Heart right ventricle (tissue), 16 donors: Measurements from ENCODE around the gene GABARAPL1. TPM values are rescaled to one million over a fixed set of nuclear protein-coding genes. Genes with fewer than 3 reads are reported as not detected.
A peak's percentile ranks its signal among the peaks of the same experiment; 100 is the strongest.
"Not testable (repeated sequence)": the region's sequence is repeated elsewhere in the genome, so short reads cannot be mapped to it uniquely, and the experiment has no call there.

Experiments
- ATAC-seq, 8 donors: fragments of 200-7000 bp; cut with Tn5 transposase; one replicate each; pipeline ENCODE4 v1.9.1; 2020; ENCODE audit warnings: mild to moderate bottlenecking in 8 of 8, moderate library complexity in 8 of 8, moderate number of reproducible peaks in 1 of 8
- DNase-seq, 2 donors: peaks; one replicate each; pipeline ENCODE4 v3.0.0-alpha.2; 2020
- H3K27ac ChIP-seq, 10 donors: fragments of 200-600 bp; sonication (generic) in 2 of 10; one replicate each; pipeline versions ENCODE4 v1.5.0 to v1.8.0; 2020 to 2022; ENCODE audit warnings: mild to moderate bottlenecking in 3 of 10
- H3K27me3 ChIP-seq, 7 donors: fragments of 200-600 bp; one replicate each; pipeline ENCODE4 v1.8.0; 2021 to 2022; ENCODE audit warnings: mild to moderate bottlenecking in 2 of 7
- H3K36me3 ChIP-seq, 9 donors: fragments of 200-600 bp; sonication (generic) in 1 of 9; one replicate each; pipeline versions ENCODE4 v1.5.0 to v1.8.0; 2020 to 2022; ENCODE audit warnings: mild to moderate bottlenecking in 2 of 9
- H3K4me1 ChIP-seq, 9 donors: fragments of 200-600 bp; sonication (generic) in 1 of 9; one replicate each; pipeline versions ENCODE4 v1.5.0 to v1.8.0; 2020 to 2022; ENCODE audit warnings: mild to moderate bottlenecking in 4 of 9
- H3K4me3 ChIP-seq, 10 donors: fragments of 200-600 bp; sonication (generic) in 2 of 10; one replicate each; pipeline versions ENCODE4 v1.5.0 to v1.8.0; 2020 to 2022; ENCODE audit warnings: mild to moderate bottlenecking in 7 of 10, moderate library complexity in 2 of 10
- H3K9me3 ChIP-seq, 11 donors: fragments of 200-600 bp in 10 of 11; sonication (generic) in 2 of 11; one replicate each; pipeline versions ENCODE4 v1.5.0 to v1.8.0; 2013 to 2022; ENCODE audit warnings: mild to moderate bottlenecking in 2 of 11, control low read depth in 1 of 11, moderate library complexity in 1 of 11
- CTCF ChIP-seq, 9 donors: fragments of 200-600 bp; sonication (generic) in 2 of 9; IDR thresholded peaks; one replicate each; pipeline versions ENCODE4 v1.5.0 to v1.8.0; 2021 to 2022; ENCODE audit warnings: antibody characterized with exemption in 9 of 9, mild to moderate bottlenecking in 5 of 9, moderate library complexity in 1 of 9
- WGBS, 2 donors: extraction: QIAGEN DNeasy Blood & Tissue Kit; methylation state at CpG; one replicate each; pipeline ENCODE4 v1.1.7; 2013; ENCODE audit warnings: inconsistent platforms in 1 of 2; 5-methylcytosine and 5-hydroxymethylcytosine counted together
- intact Hi-C, 10 donors: fragments of 100-400 bp; cut with DNase I; formaldehyde crosslinking; loops; one replicate each; pipeline versions ENCODE4 v1.11.1 to v1.14.2; 2022
- polyA plus RNA-seq, 2 donors: library from polyadenylated mRNA; stranded (reverse); fragments of 200-250 nt; gene quantifications; one replicate each; pipeline ENCODE4 v1.2.3, GENCODE V29; 2013
- total RNA-seq, 10 donors: library from RNA; stranded (reverse); fragmentation: NEBNext Ultra II Directional in 3 of 10; extraction: Animal tissue kit (Norgen Biotek cat#: 25700) in 3 of 10; gene quantifications; one replicate each; pipeline versions ENCODE4 v1.2.1 to v1.2.4, GENCODE V29; 2021 to 2023
- donor health status: Arrhythmogenic right ventricular cardiomyopathy.
- donor health status: ischemic (EF 13 %, LVEDD 7.1; RV severe dilation, severe dysfunction).
- donor health status: healthy with polysubstance abuse.
- donor health status: DM: no; HTN: yes; CAD: no.
- donor health status: DM: no; HTN: no; CAD: no.
- donor health status: ischemic (EF 25% LVEDD 6.9; RV normal size, moderate dysfunction).
- donor health status: ischemic (EF 25% LVEDD 5.7; RV mildly dilated, moderate dysfunction).
- donor health status: healthy.
- donor health status: DM: yes; HTN: yes; CAD: no.
- donor health status: Ischemic cardiomyopathy.
- donor health status: ischemic (EF 35%, LVEDD 5.7; RV mildly dilated, moderate dysfunction).
- donor health status: nonischemic (EF 11% LVEDD 7.7; RV severe dilation, severe dysfunction).
- donor health status: DM: yes; HTN: yes; CAD: no.
- donor health status: PGD.
- donor health status: ischemic (EF 29% LVEDD 5.4; RV normal size, mild dysfunction).
- donor health status: nonischemic (EF 23%, LVEDD 6.1; RV moderate dilation, normal function).

GABARAPL1 gene
- total and polyA plus RNA-seq, 12 donors, result 111 to 512 (median 385) TPM

- H3K27ac ChIP-seq, result peak overlapping the region; percentile 95 to 100 (median 99)
- peaks cover 0 to 36% (median 15%) of the 10 kb centered on the region in 9 donors for H3K36me3 ChIP-seq
- H3K4me1 ChIP-seq, result peaks cover 0 to 52% (median 34%) of the 10 kb centered on the region in 9 donors
- H3K27me3 ChIP-seq, result no peaks in the 10 kb centered on the region
- H3K4me3 ChIP-seq, result peak overlapping the region; percentile 64 to 93 (median 83)
- intact Hi-C loops, result loop anchor here in 4 of 10 donors (5.0 to 10.0 kb wide), 3 partner anchors 148 to 510 kb away; partner anchors contain the start of gene YBX3 (in 4 of the 4)
- DNase-seq (no peak), ATAC-seq (no peak)
- no peaks in the 10 kb centered on the region for H3K9me3 ChIP-seq
- 12 to 17% methylated on average over 10 of the region's 10 CpGs for WGBS, 2 donors
- no peak for TF ChIP-seq CTCF (IDR thresholded peaks at IDR 0.05)
These were observed 1.6 kb downstream of the GABARAPL1 start for GRCh38 chr12:10214136-10214894.

- peak in 1 of 8 donors; percentile 8 for ATAC-seq
- no peak for DNase-seq
- intact Hi-C loops, result loop anchor here in 4 of 10 donors (5.0 to 10.0 kb wide), 3 partner anchors 147 to 510 kb away; partner anchors contain the start of gene YBX3 (in 4 of the 4)
- no peak for TF ChIP-seq CTCF (IDR thresholded peaks at IDR 0.05)
- H3K4me3 ChIP-seq, result peak overlapping the region; percentile 64 to 93 (median 83)
- no peaks in the 10 kb centered on the region for H3K9me3 ChIP-seq
- H3K27me3 ChIP-seq, result no peaks in the 10 kb centered on the region
- peaks cover 1 to 57% (median 40%) of the 10 kb centered on the region in 9 donors for H3K4me1 ChIP-seq
- H3K27ac ChIP-seq, result peak overlapping the region; percentile 95 to 100 (median 99)
- WGBS, 2 donors, result 42 to 52% methylated on average over 3 of the region's 3 CpGs
- peaks cover 0 to 41% (median 21%) of the 10 kb centered on the region in 9 donors for H3K36me3 ChIP-seq
These were observed 2.2 kb downstream of the GABARAPL1 start for GRCh38 chr12:10214895-10215267.

- DNase-seq (no peak), ATAC-seq (no peak)
- Histone ChIP-seq H3K27ac (peak overlapping the region; percentile 95 to 100 (median 99)), H3K27me3 (no peaks in the 10 kb centered on the region), H3K9me3 (no peaks in the 10 kb centered on the region), H3K4me3 (peak overlapping the region; percentile 64 to 93 (median 83)), H3K36me3 (peaks cover 0 to 47% (median 25%) of the 10 kb centered on the region in 9 donors), H3K4me1 (peaks cover 5 to 63% (median 45%) of the 10 kb centered on the region in 9 donors)
- no peak for TF ChIP-seq CTCF (IDR thresholded peaks at IDR 0.05)
- intact Hi-C loops, result loop anchor here in 1 of 10 donors (10.0 kb wide), 1 partner anchor 509 kb away; the partner anchor contains the start of gene YBX3
- WGBS, 2 donors, result 40 to 48% methylated on average over 2 of the region's 2 CpGs
These were observed 2.8 kb downstream of the GABARAPL1 start for GRCh38 chr12:10215436-10215835.

- H3K9me3 ChIP-seq, H3K27me3 ChIP-seq, DNase-seq, ATAC-seq: not testable (repeated sequence)
- 89 to 90% methylated on average over 13 of the region's 13 CpGs for WGBS, 2 donors
- peak overlapping the region in 8 of 10 donors; percentile 80 to 93 (median 83) for H3K4me3 ChIP-seq
- intact Hi-C loops, result loop anchor here in 1 of 10 donors (10.0 kb wide), 1 partner anchor 509 kb away; the partner anchor contains the start of gene YBX3
- H3K36me3 ChIP-seq, result peaks cover 0 to 52% (median 26%) of the 10 kb centered on the region in 9 donors
- peaks cover 5 to 68% (median 50%) of the 10 kb centered on the region in 9 donors for H3K4me1 ChIP-seq
- H3K27ac ChIP-seq, result peak overlapping the region; percentile 27 to 100 (median 99)
These were observed 3.3 kb downstream of the GABARAPL1 start for GRCh38 chr12:10215946-10216345.
